ENCODE results near the gene PTPRQ. TPM values are rescaled to one million over a fixed set of nuclear protein-coding genes. Genes with fewer than 3 reads are reported as not detected.

PTPRQ gene
- polyA plus RNA-seq, 1 donor from 2014 or later, result not detected

DNA sequence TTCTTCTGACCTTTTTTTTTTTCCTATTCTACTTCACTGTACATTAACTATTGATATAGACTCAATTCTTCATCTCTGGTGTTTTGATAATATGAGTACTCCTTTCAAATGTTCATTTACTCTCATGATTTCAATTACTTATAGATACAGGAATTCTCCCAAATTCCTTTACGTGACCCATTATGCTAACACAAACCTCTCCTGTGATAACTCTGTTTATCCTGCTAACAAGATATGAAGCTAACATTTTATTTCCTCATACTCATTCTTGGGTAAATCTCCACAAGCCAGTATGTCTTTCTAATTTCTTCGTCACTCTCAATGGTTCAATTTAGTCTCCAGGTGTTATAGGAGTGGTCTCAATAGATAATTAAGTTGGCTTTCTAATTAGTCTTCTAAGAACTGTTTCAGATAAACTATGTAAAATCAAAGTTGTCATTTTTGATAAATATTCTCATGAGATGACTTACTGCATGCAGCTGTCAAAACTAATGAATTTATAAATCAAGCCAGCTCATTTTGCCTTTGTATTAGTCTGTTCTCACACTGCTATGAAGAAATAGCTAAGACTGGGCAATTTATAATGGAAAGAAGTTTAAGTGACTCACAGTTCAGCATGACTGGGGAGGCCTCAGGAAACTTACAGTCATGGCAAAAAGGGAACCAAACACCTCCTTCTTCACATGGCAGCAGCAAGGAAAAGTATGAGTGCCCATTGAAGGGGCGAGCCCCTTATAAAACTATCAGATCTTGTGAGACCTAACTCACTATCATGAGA, 132.8 kb downstream of the PTPRQ start:
- H3K4me3 Mint-ChIP-seq, result no peak overlapping the region
- no peaks in the 10 kb centered on the region for H3K4me1 Mint-ChIP-seq
- peaks cover 1% of the 10 kb centered on the region for H3K27me3 Mint-ChIP-seq
- H3K36me3 Mint-ChIP-seq, result no peaks in the 10 kb centered on the region
- H3K9me3 Mint-ChIP-seq, result peaks cover 0 to 13% (median 0%) of the 10 kb centered on the region in 3 donors
- no peak overlapping the region for H3K27ac Mint-ChIP-seq

DNA sequence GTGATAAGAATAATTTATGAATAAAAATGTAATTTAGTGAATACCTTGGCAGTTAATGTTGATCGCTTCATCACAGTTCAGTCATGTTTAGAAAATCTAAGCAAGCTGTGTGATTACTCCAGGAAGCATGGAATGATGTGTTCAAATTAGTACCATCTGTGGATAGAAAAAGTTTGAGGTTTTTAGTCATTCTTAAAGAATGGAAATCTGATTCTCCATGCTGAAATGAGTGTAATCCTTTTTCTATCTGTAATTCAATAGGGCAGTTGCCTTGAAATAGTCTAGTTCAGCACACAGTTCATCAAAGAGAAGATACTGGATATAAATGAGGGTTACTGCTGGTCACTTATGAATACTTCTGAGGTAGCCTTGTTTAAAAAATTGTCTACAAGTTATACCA, 136.2 kb downstream of the PTPRQ start:
- Mint-ChIP-seq H3K4me1 (no peaks in the 10 kb centered on the region), H3K27ac (no peak overlapping the region), H3K4me3 (no peak overlapping the region), H3K9me3 (peaks cover 0 to 10% (median 4%) of the 10 kb centered on the region in 3 donors), H3K36me3 (no peaks in the 10 kb centered on the region), H3K27me3 (no peaks in the 10 kb centered on the region)

DNA sequence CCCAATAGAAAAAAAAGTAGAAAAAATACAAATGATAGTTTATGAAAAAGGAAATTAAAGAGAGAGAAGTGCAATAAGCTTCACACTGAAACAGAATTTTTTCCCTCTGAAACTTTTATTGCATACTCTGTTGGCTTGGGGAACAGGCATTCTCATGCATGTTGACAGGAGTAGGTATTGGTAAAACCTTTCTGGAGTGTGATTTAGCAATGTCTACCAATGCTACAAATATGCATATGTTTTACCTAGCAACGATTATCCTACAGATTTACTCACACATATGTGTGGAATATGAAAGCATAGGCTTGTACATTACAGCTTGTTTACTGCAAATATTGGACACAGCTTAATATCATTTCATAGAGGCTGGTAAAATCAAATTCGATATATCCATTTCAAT, 137.7 kb downstream of the PTPRQ start:
- Mint-ChIP-seq H3K27ac (no peak overlapping the region), H3K4me1 (no peaks in the 10 kb centered on the region), H3K27me3 (no peaks in the 10 kb centered on the region), H3K36me3 (no peaks in the 10 kb centered on the region), H3K9me3 (peaks cover 2 to 5% (median 4%) of the 10 kb centered on the region in 3 donors), H3K4me3 (no peak overlapping the region)

DNA sequence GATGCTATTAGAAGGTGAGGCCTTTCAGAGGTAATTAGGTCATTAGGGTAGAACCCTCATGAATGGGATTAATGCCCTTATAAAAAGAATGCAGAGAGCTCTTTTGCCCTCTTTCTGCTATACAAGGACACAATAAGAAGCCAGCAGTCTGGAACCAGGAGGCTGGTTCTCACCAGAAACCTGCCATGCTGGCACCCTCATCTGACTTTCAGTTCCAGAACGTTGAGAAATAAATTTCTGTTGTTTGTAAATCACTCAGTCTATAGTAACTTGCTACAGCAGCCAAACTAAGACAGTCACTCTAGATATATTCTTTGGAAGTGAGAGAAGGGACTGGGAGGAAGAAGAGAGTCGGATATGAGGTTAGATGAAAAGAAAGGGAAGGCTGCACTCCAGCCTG, 138.4 kb downstream of the PTPRQ start:
- Mint-ChIP-seq H3K27me3 (no peaks in the 10 kb centered on the region), H3K4me1 (no peaks in the 10 kb centered on the region), H3K27ac (no peak overlapping the region), H3K36me3 (no peaks in the 10 kb centered on the region), H3K4me3 (no peak overlapping the region), H3K9me3 (peaks cover 2 to 5% (median 4%) of the 10 kb centered on the region in 3 donors)

DNA sequence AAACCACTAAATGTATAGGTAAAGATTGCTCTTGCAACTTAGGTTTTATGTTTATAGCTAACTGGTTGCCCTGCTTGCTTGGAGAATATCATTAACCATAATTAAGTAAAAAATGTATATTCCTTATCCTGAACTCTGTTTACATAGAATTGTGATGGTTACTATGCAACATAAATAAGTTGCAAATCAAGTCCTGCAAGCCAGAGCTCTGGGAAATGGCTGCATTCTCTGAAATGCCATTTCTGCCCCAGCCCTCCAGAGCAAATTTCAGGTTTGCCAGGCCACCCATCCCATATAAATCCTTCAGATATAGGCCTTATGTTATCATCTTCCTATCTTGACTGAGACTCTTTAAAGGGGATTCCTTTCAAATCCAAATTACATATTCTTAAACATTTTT, 145.0 kb downstream of the PTPRQ start:
- Mint-ChIP-seq H3K4me1 (no peaks in the 10 kb centered on the region), H3K27ac (no peak overlapping the region), H3K27me3 (no peaks in the 10 kb centered on the region), H3K36me3 (peaks cover 2% of the 10 kb centered on the region), H3K9me3 (peaks cover 0 to 2% (median 0%) of the 10 kb centered on the region in 3 donors), H3K4me3 (no peak overlapping the region)

DNA sequence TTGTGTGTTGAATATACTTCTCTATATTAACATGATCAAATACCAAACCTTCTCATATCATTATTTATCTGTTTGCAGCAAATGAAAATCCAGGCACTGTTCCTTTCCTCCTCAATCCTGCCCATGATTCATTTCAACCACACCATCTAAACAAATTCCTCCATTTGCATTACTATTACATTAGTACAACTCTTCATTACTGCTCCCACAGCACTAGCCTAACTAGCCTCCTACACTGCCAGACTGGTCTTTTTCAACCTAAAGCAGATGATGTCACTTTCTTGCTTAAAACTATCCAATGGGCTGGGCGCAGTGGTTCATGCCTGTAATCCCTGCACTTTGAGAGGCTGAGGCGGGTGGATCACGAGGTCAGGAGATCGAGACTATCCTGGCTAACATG, 146.1 kb downstream of the PTPRQ start:
- Mint-ChIP-seq H3K4me1 (no peaks in the 10 kb centered on the region), H3K27me3 (no peaks in the 10 kb centered on the region), H3K4me3 (no peak overlapping the region), H3K27ac (no peak overlapping the region), H3K9me3 (peaks cover 0 to 2% (median 0%) of the 10 kb centered on the region in 3 donors), H3K36me3 (peaks cover 2% of the 10 kb centered on the region)

DNA sequence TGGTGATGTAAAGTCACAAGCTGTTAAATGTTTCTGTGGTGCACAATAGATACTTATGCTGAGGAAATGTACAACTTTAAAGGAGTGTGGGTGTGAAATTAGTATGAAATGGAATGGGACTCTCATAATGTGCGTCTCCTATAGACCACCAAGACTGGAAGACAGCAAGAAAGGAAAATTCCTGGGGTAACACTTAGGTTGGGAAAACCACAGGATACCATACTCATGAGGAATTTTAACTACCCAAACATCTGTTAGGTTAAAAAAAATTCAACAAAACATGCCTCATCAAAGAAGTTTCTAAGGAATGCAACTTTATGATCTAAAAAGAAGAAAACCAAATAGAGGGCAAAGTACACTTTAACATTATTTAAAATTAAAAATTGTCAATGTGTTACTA, 149.7 kb downstream of the PTPRQ start:
- Mint-ChIP-seq H3K4me1 (no peaks in the 10 kb centered on the region), H3K27me3 (no peaks in the 10 kb centered on the region), H3K9me3 (no peaks in the 10 kb centered on the region), H3K27ac (no peak overlapping the region), H3K4me3 (no peak overlapping the region), H3K36me3 (peaks cover 2% of the 10 kb centered on the region)

DNA sequence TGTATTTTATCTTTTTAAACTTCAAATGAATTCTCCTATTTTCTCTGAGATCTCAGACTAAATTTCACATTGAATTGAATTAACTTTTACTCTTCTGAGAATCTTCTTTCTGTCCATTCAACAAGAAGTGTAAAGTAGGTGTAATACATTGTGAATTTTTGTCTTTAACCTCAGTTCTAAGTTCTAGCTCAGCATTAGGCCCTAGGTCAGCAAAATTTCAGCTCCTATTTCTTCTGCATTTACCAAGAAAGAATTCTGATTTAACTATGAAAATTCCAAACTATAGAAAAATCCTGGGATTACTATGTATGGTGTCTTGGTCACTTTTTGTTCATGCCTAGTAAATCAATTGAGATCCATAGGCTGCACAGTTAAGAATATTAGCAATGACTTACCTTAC, 152.5 kb downstream of the PTPRQ start:
- no peaks in the 10 kb centered on the region for H3K27me3 Mint-ChIP-seq
- H3K27ac Mint-ChIP-seq, result no peak overlapping the region
- H3K4me1 Mint-ChIP-seq, result no peaks in the 10 kb centered on the region
- H3K9me3 Mint-ChIP-seq, result no peaks in the 10 kb centered on the region
- H3K36me3 Mint-ChIP-seq, result no peaks in the 10 kb centered on the region
- H3K4me3 Mint-ChIP-seq, result no peak overlapping the region

DNA sequence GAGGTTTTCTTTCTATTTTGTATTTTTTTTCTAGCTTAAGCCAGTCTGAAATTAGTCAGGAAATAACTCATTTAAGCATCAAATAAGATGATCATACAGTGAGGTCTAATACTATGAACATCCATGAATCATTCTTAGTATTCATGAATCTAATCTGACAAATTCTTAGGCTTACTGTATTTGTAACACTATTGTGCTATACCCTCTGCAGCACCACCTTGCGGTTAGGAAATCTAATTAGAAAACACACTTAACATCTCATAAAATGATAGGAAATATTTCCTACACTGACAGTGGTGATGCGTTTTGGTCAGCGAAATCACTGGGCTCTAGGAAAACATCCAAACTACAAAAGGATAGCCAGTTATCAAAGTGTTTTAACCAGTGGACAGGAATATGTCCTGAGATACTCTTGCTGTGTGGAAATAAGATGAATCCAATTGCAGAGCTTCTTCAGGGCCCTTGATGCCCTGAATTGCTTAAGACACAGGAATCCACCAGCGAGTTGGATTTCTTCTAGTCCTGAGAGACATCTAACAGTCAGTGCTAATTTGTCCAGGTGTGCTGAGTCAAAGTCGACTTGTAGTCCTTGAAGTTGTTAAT, 154.1 kb downstream of the PTPRQ start:
- Mint-ChIP-seq H3K36me3 (no peaks in the 10 kb centered on the region), H3K9me3 (no peaks in the 10 kb centered on the region)

DNA sequence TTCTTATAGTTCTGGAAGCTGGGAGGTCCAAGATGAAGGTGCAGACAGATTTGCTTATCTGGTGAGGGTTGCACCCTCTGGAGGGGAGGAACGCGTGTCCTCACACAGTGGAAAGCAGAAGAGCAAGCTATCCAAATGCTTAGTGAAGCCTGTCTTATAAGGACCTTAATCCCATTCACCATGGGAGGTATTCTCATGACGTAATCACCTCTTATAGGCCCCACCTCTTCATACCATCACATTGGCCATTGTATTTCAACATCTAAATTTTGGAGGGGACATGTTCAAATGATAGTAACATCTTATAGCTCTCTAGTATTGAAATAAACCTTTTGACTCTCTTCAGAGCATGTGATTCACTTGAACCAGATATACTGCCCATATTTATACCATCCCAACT, 158.4 kb downstream of the PTPRQ start:
- Mint-ChIP-seq H3K27ac (no peak overlapping the region), H3K4me3 (no peak overlapping the region), H3K4me1 (no peaks in the 10 kb centered on the region), H3K27me3 (no peaks in the 10 kb centered on the region), H3K36me3 (no peaks in the 10 kb centered on the region), H3K9me3 (peaks cover 0 to 2% (median 0%) of the 10 kb centered on the region in 3 donors)

More for the DNA sequence above, 154.1 kb downstream of the PTPRQ start:
- Mint-ChIP-seq H3K4me1 (no peaks in the 10 kb centered on the region), H3K4me3 (no peak overlapping the region), H3K27me3 (no peaks in the 10 kb centered on the region), H3K27ac (no peak overlapping the region)

DNA sequence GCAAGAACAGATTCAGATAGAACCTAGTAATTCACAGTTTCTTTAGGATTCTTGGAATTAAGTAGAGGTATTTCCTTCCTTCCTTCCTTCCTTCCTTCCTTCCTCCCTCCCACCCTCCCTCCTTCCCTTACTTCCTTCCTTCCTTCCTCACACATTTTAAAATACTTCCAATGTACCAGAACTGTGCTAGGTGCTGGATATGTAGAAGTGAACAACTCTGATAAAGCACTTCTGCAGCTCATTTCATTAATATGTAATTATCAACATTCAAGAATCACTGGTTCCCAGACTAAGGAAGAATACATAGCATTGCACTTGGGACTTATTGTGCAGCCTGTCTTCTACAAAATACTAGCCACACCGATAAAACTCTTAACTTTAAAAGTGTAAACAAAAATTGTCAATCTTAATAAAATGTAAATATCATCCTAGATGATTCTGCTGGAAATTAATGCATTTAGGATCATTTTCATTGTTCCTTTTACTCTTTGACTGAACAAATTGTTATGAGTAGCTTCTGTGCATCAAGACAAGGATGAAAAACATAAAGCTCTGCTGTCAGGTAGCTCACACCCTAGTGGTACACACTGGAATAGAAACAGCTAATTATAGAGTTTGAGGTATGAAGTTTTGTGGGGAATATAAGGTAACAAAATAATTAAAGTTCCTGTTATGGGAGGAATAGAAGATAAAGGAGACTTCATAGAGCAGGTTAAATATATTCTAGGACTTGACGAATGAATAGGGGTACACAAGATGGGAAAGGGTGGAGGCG, 163.5 kb downstream of the PTPRQ start:
- Mint-ChIP-seq H3K9me3 (peaks cover 0 to 2% (median 0%) of the 10 kb centered on the region in 3 donors), H3K27ac (no peak overlapping the region), H3K36me3 (no peaks in the 10 kb centered on the region), H3K4me1 (no peaks in the 10 kb centered on the region), H3K4me3 (no peak overlapping the region), H3K27me3 (no peaks in the 10 kb centered on the region)

DNA sequence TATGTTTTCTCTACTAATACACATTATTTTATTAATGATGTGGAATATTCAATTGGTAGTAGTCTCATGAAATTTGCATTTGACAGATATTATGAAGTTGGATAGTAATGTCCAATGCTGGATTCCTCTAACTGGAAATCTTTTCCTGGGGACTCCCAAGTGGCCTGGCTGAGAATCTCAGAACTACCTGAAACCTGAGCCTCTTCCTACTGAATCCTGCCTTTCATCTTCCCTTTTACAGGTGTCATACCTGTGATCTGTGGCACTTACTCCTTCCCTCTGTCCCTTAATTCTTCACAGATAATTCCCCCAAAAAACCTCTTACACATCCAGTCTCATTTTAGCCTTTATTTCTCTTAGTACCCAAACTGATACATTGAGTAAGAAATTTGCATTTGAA, 173.7 kb downstream of the PTPRQ start:
- H3K4me1 Mint-ChIP-seq, result peaks cover 0 to 1% (median 0%) of the 10 kb centered on the region in 3 donors
- no peaks in the 10 kb centered on the region for H3K9me3 Mint-ChIP-seq
- no peaks in the 10 kb centered on the region for H3K27me3 Mint-ChIP-seq
- H3K4me3 Mint-ChIP-seq, result no peak overlapping the region
- no peak overlapping the region for H3K27ac Mint-ChIP-seq
- no peaks in the 10 kb centered on the region for H3K36me3 Mint-ChIP-seq

DNA sequence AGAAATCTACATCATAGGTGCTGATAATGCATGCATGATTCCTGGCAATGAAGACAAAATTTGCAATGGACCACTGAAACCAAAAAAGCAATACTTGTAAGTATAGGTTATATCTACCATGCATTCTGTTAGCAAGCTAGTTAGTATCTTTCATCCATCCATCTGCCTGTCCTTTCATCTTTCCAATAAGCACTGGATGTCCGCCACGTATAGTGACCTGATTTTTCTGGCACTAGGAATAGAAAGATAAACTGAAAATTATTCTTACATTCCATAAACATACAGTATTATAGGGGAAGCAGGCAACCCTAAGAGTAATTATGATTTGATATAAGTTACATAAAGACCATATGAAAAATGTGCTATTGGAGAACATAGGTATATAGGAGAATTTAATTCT, 176.2 kb downstream of the PTPRQ start:
- Mint-ChIP-seq H3K27me3 (no peaks in the 10 kb centered on the region), H3K27ac (no peak overlapping the region), H3K9me3 (no peaks in the 10 kb centered on the region), H3K36me3 (no peaks in the 10 kb centered on the region), H3K4me3 (no peak overlapping the region), H3K4me1 (peaks cover 0 to 1% (median 0%) of the 10 kb centered on the region in 3 donors)

DNA sequence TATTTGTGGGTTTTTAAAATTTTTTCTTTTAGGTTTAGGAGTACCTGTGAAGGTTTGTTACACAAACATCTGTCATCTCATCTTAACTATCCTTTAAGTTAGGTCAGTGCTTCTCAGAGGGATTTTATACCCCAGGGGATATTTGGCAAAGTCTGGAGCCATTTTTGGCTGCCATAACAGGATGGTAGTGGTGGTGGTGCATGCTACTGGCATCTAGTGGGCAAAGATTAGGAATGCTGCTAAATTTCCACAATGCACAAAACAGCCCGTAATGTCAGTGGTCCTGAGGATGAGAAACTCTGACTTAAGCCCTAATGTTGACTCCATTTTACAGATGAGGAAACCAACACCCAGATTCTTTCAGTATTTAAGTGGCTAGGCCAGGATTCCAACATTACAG, 178.2 kb downstream of the PTPRQ start:
- Mint-ChIP-seq H3K36me3 (no peaks in the 10 kb centered on the region), H3K4me1 (no peaks in the 10 kb centered on the region), H3K27me3 (no peaks in the 10 kb centered on the region), H3K27ac (no peak overlapping the region), H3K4me3 (no peak overlapping the region), H3K9me3 (no peaks in the 10 kb centered on the region)

DNA sequence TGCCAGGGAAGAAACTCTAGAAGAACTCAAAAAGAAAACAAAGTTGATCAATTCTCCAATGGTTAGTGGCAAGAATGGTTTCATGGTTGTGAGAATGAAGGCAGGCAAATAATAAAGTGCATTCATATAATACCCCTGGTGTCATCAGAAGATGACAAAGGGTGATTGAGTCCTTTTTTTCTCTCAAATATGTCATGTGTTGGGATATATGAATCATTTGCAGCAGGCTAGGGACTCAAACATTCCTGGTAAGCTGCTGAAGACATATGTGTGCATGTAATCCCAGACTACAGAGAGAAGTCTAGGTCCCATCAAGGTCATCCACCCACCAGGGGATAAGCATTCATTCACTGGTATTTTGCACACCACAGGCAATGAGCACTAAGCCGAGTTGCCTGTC, 181.0 kb downstream of the PTPRQ start:
- Mint-ChIP-seq H3K27me3 (no peaks in the 10 kb centered on the region), H3K36me3 (no peaks in the 10 kb centered on the region), H3K9me3 (peaks cover 0 to 9% (median 0%) of the 10 kb centered on the region in 3 donors), H3K27ac (no peak overlapping the region), H3K4me1 (no peaks in the 10 kb centered on the region), H3K4me3 (no peak overlapping the region)

Data from IgD-negative memory B cell (primary cell).